ENCODE data around the gene USP10. TPM values are rescaled to one million over a fixed set of nuclear protein-coding genes. Genes with fewer than 3 reads are reported as not detected.

USP10 gene
- total RNA-seq, 1 donor, result 61.7 TPM

GRCh38 chr16:84794186-84794585 lies 94.4 kb downstream of the USP10 start:
- H3K4me3 ChIP-seq (ENCODE audit: low read depth, low read length), result no peak overlapping the region
- peak; percentile 12 for DNase-seq (ENCODE audit: low read depth)
- no peak for TF ChIP-seq CTCF (IDR thresholded peaks at IDR 0.05; ENCODE audit: insufficient read depth, low read length)

- DNase-seq (ENCODE audit: low read depth), result no peak
- H3K4me3 ChIP-seq (ENCODE audit: low read depth, low read length), result no peak overlapping the region
- TF ChIP-seq CTCF (IDR thresholded peaks at IDR 0.05; ENCODE audit: insufficient read depth, low read length), result no peak
Observed at GRCh38 chr16:84794626-84795025, 94.8 kb downstream of the USP10 start.

GRCh38 chr16:84795329-84796053 lies 95.7 kb downstream of the USP10 start:
- peak; percentile 99 for DNase-seq (ENCODE audit: low read depth)
- peak overlapping the region; percentile 7 for H3K4me3 ChIP-seq (ENCODE audit: low read depth, low read length)
- no peak for TF ChIP-seq CTCF (IDR thresholded peaks at IDR 0.05; ENCODE audit: insufficient read depth, low read length)

- H3K4me3 ChIP-seq (ENCODE audit: low read depth, low read length), result no peak overlapping the region
- no peak for DNase-seq (ENCODE audit: low read depth)
- no peak for TF ChIP-seq CTCF (IDR thresholded peaks at IDR 0.05; ENCODE audit: insufficient read depth, low read length)
Observed at GRCh38 chr16:84800158-84800978, 100.6 kb downstream of the USP10 start.

- TF ChIP-seq CTCF (IDR thresholded peaks at IDR 0.05; ENCODE audit: insufficient read depth, low read length), result no peak
- DNase-seq (ENCODE audit: low read depth), result no peak
- H3K4me3 ChIP-seq (ENCODE audit: low read depth, low read length), result no peak overlapping the region
Observed at GRCh38 chr16:84803146-84803545, 103.3 kb downstream of the USP10 start.

GRCh38 chr16:84804326-84804725 lies 104.5 kb downstream of the USP10 start:
- TF ChIP-seq CTCF (IDR thresholded peaks at IDR 0.05; ENCODE audit: insufficient read depth, low read length), result no peak
- no peak for DNase-seq (ENCODE audit: low read depth)

More at GRCh38 chr16:84804326-84804725, 104.5 kb downstream of the USP10 start:
- H3K4me3 ChIP-seq (ENCODE audit: low read depth, low read length), result no peak overlapping the region

Data from fibroblast of the aortic adventitia (primary cell).